ENCODE data around the gene LHFPL6.

GRCh38 chr13:39525506-39525905 lies 77.5 kb downstream of the LHFPL6 start:
- TF ChIP-seq, protein P1, sequence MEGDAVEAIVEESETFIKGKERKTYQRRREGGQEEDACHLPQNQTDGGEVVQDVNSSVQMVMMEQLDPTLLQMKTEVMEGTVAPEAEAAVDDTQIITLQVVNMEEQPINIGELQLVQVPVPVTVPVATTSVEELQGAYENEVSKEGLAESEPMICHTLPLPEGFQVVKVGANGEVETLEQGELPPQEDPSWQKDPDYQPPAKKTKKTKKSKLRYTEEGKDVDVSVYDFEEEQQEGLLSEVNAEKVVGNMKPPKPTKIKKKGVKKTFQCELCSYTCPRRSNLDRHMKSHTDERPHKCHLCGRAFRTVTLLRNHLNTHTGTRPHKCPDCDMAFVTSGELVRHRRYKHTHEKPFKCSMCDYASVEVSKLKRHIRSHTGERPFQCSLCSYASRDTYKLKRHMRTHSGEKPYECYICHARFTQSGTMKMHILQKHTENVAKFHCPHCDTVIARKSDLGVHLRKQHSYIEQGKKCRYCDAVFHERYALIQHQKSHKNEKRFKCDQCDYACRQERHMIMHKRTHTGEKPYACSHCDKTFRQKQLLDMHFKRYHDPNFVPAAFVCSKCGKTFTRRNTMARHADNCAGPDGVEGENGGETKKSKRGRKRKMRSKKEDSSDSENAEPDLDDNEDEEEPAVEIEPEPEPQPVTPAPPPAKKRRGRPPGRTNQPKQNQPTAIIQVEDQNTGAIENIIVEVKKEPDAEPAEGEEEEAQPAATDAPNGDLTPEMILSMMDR (IDR thresholded peaks at IDR 0.05) = no peak
- TF ChIP-seq, protein P2, sequence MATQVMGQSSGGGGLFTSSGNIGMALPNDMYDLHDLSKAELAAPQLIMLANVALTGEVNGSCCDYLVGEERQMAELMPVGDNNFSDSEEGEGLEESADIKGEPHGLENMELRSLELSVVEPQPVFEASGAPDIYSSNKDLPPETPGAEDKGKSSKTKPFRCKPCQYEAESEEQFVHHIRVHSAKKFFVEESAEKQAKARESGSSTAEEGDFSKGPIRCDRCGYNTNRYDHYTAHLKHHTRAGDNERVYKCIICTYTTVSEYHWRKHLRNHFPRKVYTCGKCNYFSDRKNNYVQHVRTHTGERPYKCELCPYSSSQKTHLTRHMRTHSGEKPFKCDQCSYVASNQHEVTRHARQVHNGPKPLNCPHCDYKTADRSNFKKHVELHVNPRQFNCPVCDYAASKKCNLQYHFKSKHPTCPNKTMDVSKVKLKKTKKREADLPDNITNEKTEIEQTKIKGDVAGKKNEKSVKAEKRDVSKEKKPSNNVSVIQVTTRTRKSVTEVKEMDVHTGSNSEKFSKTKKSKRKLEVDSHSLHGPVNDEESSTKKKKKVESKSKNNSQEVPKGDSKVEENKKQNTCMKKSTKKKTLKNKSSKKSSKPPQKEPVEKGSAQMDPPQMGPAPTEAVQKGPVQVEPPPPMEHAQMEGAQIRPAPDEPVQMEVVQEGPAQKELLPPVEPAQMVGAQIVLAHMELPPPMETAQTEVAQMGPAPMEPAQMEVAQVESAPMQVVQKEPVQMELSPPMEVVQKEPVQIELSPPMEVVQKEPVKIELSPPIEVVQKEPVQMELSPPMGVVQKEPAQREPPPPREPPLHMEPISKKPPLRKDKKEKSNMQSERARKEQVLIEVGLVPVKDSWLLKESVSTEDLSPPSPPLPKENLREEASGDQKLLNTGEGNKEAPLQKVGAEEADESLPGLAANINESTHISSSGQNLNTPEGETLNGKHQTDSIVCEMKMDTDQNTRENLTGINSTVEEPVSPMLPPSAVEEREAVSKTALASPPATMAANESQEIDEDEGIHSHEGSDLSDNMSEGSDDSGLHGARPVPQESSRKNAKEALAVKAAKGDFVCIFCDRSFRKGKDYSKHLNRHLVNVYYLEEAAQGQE (IDR thresholded peaks at IDR 0.05; ENCODE audit: insufficient read depth in 1 of 2, low read depth in 2 of 2, low read length in 1 of 2) = no peak

Measured in Panc1 (cell line).